ENCODE data around the gene IMPDH1. TPM values are rescaled to one million over a fixed set of nuclear protein-coding genes. Genes with fewer than 3 reads are reported as not detected.

IMPDH1 gene
- total and polyA plus RNA-seq, 3 donors from 2014 or later: 32.3 to 64.5 (median 48.3) TPM

- H3K4me1 ChIP-seq: peaks cover 32% of the 10 kb centered on the region
- WGBS, 2 donors: 91 to 92% methylated on average over 6 to 7 of the region's 7 CpGs
- no peak overlapping the region for H3K4me3 ChIP-seq
- no peak overlapping the region for H3K27ac ChIP-seq
- no peaks in the 10 kb centered on the region for H3K36me3 ChIP-seq (ENCODE audit: low read depth, missing control alignments)
- H3K9me3 ChIP-seq: no peaks in the 10 kb centered on the region
- TF ChIP-seq POLR2A (IDR thresholded peaks at IDR 0.05): no peak
- TF ChIP-seq CTCF (IDR thresholded peaks at IDR 0.05): no peak
- intact Hi-C loops (cut with DNase I; ENCODE audit: low total_unique reads): no loop called here
- DNase-seq: no peak
- H3K27me3 ChIP-seq: no peaks in the 10 kb centered on the region
These were observed 34.2 kb upstream of the IMPDH1 start for GRCh38 chr7:128443831-128444600.

GRCh38 chr7:128442356-128442755 is 32.6 kb upstream of the IMPDH1 start:
- 92 to 94% methylated on average over 3 of the region's 3 CpGs for WGBS, 2 donors
- H3K4me1 ChIP-seq: peaks cover 37% of the 10 kb centered on the region
- no peaks in the 10 kb centered on the region for H3K36me3 ChIP-seq (ENCODE audit: low read depth, missing control alignments)
- DNase-seq: no peak
- no peak overlapping the region for H3K4me3 ChIP-seq
- no peaks in the 10 kb centered on the region for H3K9me3 ChIP-seq
- no peak for TF ChIP-seq CTCF (IDR thresholded peaks at IDR 0.05)
- no peak for TF ChIP-seq POLR2A (IDR thresholded peaks at IDR 0.05)
- intact Hi-C loops (cut with DNase I; ENCODE audit: low total_unique reads): no loop called here
- no peaks in the 10 kb centered on the region for H3K27me3 ChIP-seq
- H3K27ac ChIP-seq: no peak overlapping the region

- no peaks in the 10 kb centered on the region for H3K36me3 ChIP-seq (ENCODE audit: low read depth, missing control alignments)
- H3K4me1 ChIP-seq: peaks cover 20% of the 10 kb centered on the region
- WGBS, 2 donors: 61 to 62% methylated on average over 8 of the region's 8 CpGs
- DNase-seq: peak; percentile 75
- no peaks in the 10 kb centered on the region for H3K9me3 ChIP-seq
- TF ChIP-seq CTCF (IDR thresholded peaks at IDR 0.05): no peak
- peak overlapping the region; percentile 53 to 72 for H3K27ac ChIP-seq
- intact Hi-C loops (cut with DNase I; ENCODE audit: low total_unique reads): no loop called here
- no peak overlapping the region for H3K4me3 ChIP-seq
- H3K27me3 ChIP-seq: no peaks in the 10 kb centered on the region
These were observed 27.9 kb upstream of the IMPDH1 start for GRCh38 chr7:128437426-128438332.

- Histone ChIP-seq H3K4me1 (peaks cover 25% of the 10 kb centered on the region), H3K36me3 (ENCODE audit: low read depth, missing control alignments) (no peaks in the 10 kb centered on the region), H3K27ac (no peak overlapping the region), H3K4me3 (no peak overlapping the region), H3K9me3 (no peaks in the 10 kb centered on the region), H3K27me3 (no peaks in the 10 kb centered on the region)
- 88 to 94% methylated on average over 3 of the region's 3 CpGs for WGBS, 2 donors
- no peak for DNase-seq
- TF ChIP-seq CTCF (IDR thresholded peaks at IDR 0.05) (no peak), POLR2A (IDR thresholded peaks at IDR 0.05) (no peak)
- intact Hi-C loops (cut with DNase I; ENCODE audit: low total_unique reads): no loop called here
These were observed 25.5 kb upstream of the IMPDH1 start for GRCh38 chr7:128435327-128435686.

All from testis (tissue), 3 donors.